ENCODE data around the gene LRFN4.

The LRFN4 gene

DNA sequence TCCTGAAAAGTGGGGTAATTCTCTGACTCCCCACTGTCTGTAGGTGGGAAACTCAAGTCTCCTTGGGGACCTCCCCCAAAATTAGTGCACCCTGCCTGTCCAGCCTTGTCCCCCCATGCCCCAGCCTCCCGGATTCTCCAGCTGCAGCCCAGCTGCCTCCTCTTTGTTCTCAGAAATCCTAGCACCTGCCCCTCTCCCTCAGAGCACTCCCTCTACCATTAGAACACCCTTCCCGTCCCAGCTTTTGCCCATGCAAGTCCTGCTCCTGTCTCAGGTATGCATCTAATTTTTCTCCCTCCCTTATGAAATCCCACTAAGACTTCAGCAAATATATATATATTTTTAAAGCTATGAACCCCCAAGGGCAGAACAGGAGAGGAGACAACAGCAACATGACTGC is 37.3 kb downstream of the LRFN4 start:
- FAIRE-seq: no peak

DNA sequence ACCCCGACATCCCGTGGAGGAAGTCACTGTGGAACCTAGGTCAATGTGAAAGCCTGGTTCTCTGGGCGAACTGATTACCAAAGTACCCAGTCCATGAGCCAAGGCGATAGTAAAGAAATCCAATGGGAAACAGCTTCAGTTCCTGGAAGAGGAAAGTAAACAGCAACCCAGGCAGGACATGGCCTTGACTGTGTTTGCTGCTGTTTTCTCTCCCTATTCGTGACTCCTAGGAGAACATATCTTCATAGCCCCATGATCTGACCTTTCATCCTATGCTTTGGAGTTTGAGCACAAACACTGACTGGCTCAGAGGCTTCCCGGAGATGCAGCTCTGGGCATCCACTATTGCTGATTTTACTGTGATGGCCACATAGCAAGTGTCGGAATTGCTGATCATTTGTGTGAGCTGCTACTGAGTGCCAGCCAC is 45.1 kb downstream of the LRFN4 start:
- no peak for FAIRE-seq

GRCh38 chr11:66902486-66903177 is 45.8 kb downstream of the LRFN4 start:
- no peak for FAIRE-seq

DNA sequence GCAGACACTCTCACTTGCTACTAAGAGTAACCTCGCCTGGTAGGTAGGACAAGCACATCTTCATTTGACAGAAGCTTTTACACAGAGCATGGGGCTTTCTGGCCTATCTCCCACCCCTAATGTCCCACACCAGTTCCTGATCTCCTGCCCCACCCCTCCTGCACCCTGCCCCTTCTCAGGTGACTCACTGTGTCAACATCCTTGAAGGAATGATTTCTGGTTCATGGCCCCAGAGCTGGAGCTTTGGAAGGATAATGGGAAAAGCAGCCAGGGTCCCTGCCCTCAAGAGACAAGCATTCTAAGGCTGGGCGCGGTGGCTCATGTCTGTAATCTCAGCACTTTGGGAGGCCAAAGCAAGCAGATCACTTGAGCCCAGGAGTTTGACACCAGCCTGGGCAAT is 47.2 kb downstream of the LRFN4 start:
- no peak for FAIRE-seq

DNA sequence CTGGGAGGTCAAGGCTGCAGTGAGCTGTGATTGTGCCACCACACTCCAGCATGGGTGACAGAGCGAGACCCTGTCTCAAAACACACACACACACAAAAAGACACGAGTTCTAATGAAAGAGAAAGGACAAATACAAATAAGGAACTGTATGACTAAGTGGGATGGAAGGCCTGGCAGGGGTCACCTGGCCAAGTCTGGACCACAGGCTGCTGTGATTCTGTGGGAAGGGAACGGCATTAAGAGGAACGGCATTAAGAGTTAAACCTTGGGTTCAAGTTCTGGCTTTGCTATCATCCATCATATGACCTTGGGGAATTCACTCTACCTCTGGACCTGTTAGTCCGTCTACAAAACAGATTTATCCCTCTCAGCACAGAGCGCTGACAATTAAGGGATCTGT is 47.7 kb downstream of the LRFN4 start:
- no peak for FAIRE-seq

- no peak for FAIRE-seq
Observed at GRCh38 chr11:66904981-66905521, 48.2 kb downstream of the LRFN4 start.

- FAIRE-seq: no peak
Observed at GRCh38 chr11:66905631-66906030, 48.8 kb downstream of the LRFN4 start.

- FAIRE-seq: no peak
Observed at GRCh38 chr11:66906061-66906733, 49.3 kb downstream of the LRFN4 start.

GRCh38 chr11:66907751-66908630 is 51.1 kb downstream of the LRFN4 start:
- FAIRE-seq: no peak

GRCh38 chr11:66909181-66909580 is 52.3 kb downstream of the LRFN4 start:
- no peak for FAIRE-seq

DNA sequence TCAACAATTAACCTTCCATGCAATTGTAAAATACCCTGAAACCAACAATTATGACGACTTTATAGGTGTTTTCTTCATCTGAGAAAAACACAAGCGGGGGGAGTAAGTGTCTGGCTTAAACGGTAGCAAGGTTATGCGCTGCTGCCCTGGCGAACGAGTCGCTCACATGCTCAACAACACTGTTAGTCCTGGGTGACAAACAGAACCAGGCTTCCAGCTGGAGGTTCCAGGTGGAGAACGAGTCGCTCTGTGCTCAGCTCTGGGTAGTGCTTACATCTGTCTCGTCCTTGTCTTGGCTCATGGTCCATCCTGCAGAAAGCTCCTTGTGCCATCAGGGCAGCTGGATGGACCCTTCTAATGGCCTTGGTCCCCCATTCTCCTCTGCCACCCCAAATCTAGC is 53.2 kb downstream of the LRFN4 start:
- FAIRE-seq: no peak
